ENCODE data around the gene CCSER1. TPM values are rescaled to one million over a fixed set of nuclear protein-coding genes. Genes with fewer than 3 reads are reported as not detected.

The CCSER1 gene
- total RNA-seq, 1 donor from 2014 or later = 11.9 TPM

DNA sequence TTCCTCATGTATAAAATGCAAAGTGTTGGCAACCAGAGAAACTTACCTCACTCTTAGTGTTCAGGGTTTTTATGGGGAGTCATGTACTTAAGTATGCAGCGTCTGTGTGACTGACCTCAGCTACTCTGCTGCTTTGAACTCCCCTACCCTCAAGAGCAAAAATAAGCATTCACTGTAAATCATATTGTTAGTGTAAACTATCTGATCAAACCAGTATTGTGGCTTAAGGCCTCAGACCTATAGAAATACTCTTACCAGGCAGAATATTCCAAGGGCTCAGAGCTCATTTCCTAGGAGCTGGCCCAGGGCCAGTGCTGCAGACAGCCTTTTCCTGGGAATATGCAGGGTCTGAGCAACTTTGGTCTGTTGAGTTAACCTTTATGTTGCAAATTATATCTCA, 453.1 kb downstream of the CCSER1 start:
- DNase-seq (ENCODE audit: low read depth, low spot score) = no peak
- Mint-ChIP-seq H3K36me3 (ENCODE audit: low read depth) (no peaks in the 10 kb centered on the region), H3K9me3 (no peaks in the 10 kb centered on the region), H3K27ac (ENCODE audit: unreplicated experiment) (no peak overlapping the region), H3K27me3 (ENCODE audit: low read depth) (no peaks in the 10 kb centered on the region), H3K4me1 (no peaks in the 10 kb centered on the region), H3K4me3 (no peak overlapping the region)
- TF ChIP-seq, protein P1, sequence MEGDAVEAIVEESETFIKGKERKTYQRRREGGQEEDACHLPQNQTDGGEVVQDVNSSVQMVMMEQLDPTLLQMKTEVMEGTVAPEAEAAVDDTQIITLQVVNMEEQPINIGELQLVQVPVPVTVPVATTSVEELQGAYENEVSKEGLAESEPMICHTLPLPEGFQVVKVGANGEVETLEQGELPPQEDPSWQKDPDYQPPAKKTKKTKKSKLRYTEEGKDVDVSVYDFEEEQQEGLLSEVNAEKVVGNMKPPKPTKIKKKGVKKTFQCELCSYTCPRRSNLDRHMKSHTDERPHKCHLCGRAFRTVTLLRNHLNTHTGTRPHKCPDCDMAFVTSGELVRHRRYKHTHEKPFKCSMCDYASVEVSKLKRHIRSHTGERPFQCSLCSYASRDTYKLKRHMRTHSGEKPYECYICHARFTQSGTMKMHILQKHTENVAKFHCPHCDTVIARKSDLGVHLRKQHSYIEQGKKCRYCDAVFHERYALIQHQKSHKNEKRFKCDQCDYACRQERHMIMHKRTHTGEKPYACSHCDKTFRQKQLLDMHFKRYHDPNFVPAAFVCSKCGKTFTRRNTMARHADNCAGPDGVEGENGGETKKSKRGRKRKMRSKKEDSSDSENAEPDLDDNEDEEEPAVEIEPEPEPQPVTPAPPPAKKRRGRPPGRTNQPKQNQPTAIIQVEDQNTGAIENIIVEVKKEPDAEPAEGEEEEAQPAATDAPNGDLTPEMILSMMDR (conservative IDR thresholded peaks at IDR 0.05) = no peak

DNA sequence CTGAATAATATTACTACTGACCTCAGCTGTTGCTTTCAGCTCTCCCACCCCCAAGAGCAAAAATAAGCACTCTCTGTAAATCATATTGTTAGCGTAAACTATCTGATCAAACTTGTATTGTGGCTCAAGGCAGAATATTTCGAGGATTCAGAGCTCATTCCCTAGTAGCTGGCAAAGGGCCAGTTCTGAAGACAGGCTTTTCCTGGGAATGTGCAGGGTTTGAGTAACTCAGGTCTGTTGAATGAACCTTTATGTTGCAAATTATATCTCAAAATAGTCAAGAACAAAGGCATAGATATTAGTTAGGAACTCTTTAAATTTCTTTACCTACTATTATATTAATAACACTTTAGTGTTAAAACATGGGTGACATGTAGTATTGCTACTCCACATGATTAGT, 454.9 kb downstream of the CCSER1 start:
- Mint-ChIP-seq H3K4me3 (no peak overlapping the region), H3K27ac (ENCODE audit: unreplicated experiment) (no peak overlapping the region), H3K36me3 (ENCODE audit: low read depth) (no peaks in the 10 kb centered on the region), H3K27me3 (ENCODE audit: low read depth) (no peaks in the 10 kb centered on the region), H3K4me1 (no peaks in the 10 kb centered on the region), H3K9me3 (peaks cover 2% of the 10 kb centered on the region)
- DNase-seq (ENCODE audit: low read depth, low spot score) = no peak
- TF ChIP-seq, protein P1 (conservative IDR thresholded peaks at IDR 0.05) = no peak

DNA sequence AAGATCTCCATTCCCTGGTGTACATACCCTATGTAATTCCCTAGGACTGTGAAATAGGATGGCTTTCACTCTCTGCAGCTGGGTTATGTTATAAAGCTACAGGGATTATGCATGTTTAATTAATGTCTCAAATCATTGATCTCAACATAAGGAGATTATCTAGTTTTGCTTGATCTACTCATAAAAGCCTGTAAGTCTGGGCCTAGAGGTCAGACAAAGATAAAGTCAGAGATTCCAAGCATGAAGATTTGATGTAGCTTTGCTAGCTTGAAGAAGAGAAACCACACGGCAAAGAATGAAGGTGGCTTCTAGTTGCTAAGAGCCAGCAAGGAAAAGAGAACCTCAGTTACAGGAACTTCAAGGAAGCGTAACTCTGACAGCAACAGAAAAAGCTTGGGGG, 456.9 kb downstream of the CCSER1 start:
- Mint-ChIP-seq H3K4me1 (no peaks in the 10 kb centered on the region), H3K27me3 (ENCODE audit: low read depth) (no peaks in the 10 kb centered on the region), H3K27ac (ENCODE audit: unreplicated experiment) (no peak overlapping the region), H3K9me3 (peaks cover 2% of the 10 kb centered on the region), H3K4me3 (no peak overlapping the region), H3K36me3 (ENCODE audit: low read depth) (no peaks in the 10 kb centered on the region)
- no peak for DNase-seq (ENCODE audit: low read depth, low spot score)
- TF ChIP-seq, protein P1 (conservative IDR thresholded peaks at IDR 0.05) = no peak

DNA sequence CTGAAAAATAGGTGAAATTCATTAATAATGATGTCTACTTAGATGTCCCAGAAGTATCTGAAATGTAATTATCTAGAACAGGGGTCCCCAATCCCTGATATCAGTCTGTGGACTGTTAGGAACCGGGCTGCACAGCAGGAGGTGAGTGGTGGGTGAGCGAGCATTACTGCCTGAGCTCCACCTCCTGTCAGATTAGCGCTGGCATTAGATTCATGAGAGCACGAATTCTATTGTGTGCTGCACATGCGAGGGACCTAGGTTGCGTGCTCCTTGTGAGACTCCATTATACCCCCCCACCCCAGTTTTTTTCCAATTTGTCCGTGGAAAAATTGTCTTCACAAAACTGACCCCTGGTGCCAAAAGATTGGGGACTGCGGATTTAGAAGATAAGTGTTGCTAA, 458.8 kb downstream of the CCSER1 start:
- TF ChIP-seq, protein P1 (conservative IDR thresholded peaks at IDR 0.05) = no peak
- peaks cover 4% of the 10 kb centered on the region for H3K9me3 Mint-ChIP-seq
- no peaks in the 10 kb centered on the region for H3K27me3 Mint-ChIP-seq (ENCODE audit: low read depth)
- H3K36me3 Mint-ChIP-seq (ENCODE audit: low read depth) = no peaks in the 10 kb centered on the region
- H3K4me3 Mint-ChIP-seq = no peak overlapping the region
- H3K4me1 Mint-ChIP-seq = no peaks in the 10 kb centered on the region
- H3K27ac Mint-ChIP-seq (ENCODE audit: unreplicated experiment) = no peak overlapping the region
- DNase-seq (ENCODE audit: low read depth, low spot score) = no peak

DNA sequence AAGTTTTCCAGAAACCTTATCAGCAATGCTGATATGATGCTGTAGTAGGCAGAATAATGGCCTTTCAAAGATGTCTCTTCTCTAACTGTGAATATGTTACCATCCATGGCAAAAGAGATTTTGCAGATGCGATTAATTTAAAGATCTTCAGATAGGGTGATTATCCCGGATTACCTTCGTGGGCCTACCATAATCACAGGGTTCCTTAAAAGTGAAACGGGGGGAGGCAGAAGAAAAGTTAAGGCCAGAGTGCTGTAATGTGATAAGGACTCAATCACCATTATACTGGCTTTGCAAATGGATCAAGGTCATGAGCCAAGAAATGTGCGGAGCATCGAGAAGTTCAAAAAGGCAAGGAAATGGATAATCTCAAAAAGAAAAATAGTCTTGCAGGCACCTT, 459.6 kb downstream of the CCSER1 start:
- Mint-ChIP-seq H3K27me3 (ENCODE audit: low read depth) (no peaks in the 10 kb centered on the region), H3K27ac (ENCODE audit: unreplicated experiment) (no peak overlapping the region), H3K9me3 (peaks cover 8% of the 10 kb centered on the region), H3K36me3 (ENCODE audit: low read depth) (no peaks in the 10 kb centered on the region), H3K4me3 (no peak overlapping the region), H3K4me1 (no peaks in the 10 kb centered on the region)
- TF ChIP-seq, protein P1 (conservative IDR thresholded peaks at IDR 0.05) = no peak
- DNase-seq (ENCODE audit: low read depth, low spot score) = no peak

DNA sequence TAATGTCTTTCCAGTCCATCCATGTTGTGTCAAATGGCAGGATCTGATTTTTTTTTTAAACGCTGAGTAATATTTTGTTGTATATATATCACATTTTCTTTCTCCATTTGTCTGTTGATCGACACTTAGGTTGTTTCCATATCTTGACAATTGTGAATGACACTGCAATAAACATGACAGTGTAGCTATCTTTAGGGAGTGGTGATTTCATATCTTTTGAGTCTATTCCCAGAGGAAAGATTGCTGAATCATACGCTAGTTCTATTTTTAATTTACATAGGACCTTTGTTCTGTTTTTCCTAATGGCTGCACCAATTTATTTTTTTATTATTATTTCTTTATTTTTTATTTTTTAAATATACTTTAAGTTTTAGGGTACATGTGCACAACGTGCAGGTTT, 470.7 kb downstream of the CCSER1 start:
- no peaks in the 10 kb centered on the region for H3K9me3 Mint-ChIP-seq
- no peaks in the 10 kb centered on the region for H3K36me3 Mint-ChIP-seq (ENCODE audit: low read depth)
- TF ChIP-seq, protein P1 (conservative IDR thresholded peaks at IDR 0.05) = no peak
- H3K4me3 Mint-ChIP-seq = no peak overlapping the region
- no peak for DNase-seq (ENCODE audit: low read depth, low spot score)
- no peaks in the 10 kb centered on the region for H3K27me3 Mint-ChIP-seq (ENCODE audit: low read depth)
- H3K27ac Mint-ChIP-seq (ENCODE audit: unreplicated experiment) = no peak overlapping the region
- H3K4me1 Mint-ChIP-seq = no peaks in the 10 kb centered on the region
